Measurements from ENCODE around the gene SYT1.
"Not testable (repeated sequence)": the region's sequence is repeated elsewhere in the genome, so short reads cannot be mapped to it uniquely, and the experiment has no call there.

The SYT1 gene

GRCh38 chr12:78864403-78864869, at the start of gene SYT1:
Gene SYT1, plus strand, starts transcription at chr12:78864774.
- peak; percentile 14 for DNase-seq (ENCODE audit: extremely low spot score)
- ChIA-PET CTCF (interaction anchor here (1.8 kb wide), 1 partner anchor 10 kb away, joined by 9 read pairs; no protein-coding TSS in a partner anchor), POLR2A (no interaction called here)
- TF ChIP-seq, protein P1, sequence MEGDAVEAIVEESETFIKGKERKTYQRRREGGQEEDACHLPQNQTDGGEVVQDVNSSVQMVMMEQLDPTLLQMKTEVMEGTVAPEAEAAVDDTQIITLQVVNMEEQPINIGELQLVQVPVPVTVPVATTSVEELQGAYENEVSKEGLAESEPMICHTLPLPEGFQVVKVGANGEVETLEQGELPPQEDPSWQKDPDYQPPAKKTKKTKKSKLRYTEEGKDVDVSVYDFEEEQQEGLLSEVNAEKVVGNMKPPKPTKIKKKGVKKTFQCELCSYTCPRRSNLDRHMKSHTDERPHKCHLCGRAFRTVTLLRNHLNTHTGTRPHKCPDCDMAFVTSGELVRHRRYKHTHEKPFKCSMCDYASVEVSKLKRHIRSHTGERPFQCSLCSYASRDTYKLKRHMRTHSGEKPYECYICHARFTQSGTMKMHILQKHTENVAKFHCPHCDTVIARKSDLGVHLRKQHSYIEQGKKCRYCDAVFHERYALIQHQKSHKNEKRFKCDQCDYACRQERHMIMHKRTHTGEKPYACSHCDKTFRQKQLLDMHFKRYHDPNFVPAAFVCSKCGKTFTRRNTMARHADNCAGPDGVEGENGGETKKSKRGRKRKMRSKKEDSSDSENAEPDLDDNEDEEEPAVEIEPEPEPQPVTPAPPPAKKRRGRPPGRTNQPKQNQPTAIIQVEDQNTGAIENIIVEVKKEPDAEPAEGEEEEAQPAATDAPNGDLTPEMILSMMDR (IDR thresholded peaks at IDR 0.05; ENCODE audit: control extremely low read depth, extremely low read depth, low read depth, missing control alignments): no peak

DNA sequence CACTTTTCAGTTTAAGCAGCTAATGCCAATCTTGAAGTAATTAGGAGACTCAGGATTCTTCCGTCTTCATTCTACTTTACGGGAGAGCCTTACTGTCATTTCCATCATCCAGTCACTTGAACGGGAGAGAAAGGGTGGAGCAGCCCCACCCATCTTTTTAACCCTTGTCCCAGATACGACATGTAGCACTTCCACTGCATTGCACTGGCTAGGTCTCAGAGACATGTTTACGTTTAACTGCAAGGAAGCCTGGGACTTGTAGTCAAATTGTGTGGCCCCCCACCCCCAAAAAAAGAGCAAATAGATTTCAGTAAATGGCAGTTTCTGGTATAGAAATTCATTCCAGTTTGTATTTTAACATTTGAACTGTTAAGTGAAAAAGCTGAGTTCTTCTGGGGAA, 46.1 kb upstream of the SYT1 start:
- DNase-seq (ENCODE audit: extremely low spot score): no peak
- CTCF ChIA-PET: no interaction called here
- TF ChIP-seq, protein P1 (IDR thresholded peaks at IDR 0.05; ENCODE audit: control extremely low read depth, extremely low read depth, low read depth, missing control alignments): no peak
- POLR2A ChIA-PET: no interaction called here

- TF ChIP-seq, protein P1 (IDR thresholded peaks at IDR 0.05; ENCODE audit: control extremely low read depth, extremely low read depth, low read depth, missing control alignments): no peak
- CTCF ChIA-PET: interaction anchor here (1.2 kb wide), 1 partner anchor 14 kb away, joined by 4 read pairs; no protein-coding TSS in a partner anchor
- no peak for DNase-seq (ENCODE audit: extremely low spot score)
- POLR2A ChIA-PET: no interaction called here
These were observed 43.6 kb upstream of the SYT1 start for GRCh38 chr12:78820946-78821345.

DNA sequence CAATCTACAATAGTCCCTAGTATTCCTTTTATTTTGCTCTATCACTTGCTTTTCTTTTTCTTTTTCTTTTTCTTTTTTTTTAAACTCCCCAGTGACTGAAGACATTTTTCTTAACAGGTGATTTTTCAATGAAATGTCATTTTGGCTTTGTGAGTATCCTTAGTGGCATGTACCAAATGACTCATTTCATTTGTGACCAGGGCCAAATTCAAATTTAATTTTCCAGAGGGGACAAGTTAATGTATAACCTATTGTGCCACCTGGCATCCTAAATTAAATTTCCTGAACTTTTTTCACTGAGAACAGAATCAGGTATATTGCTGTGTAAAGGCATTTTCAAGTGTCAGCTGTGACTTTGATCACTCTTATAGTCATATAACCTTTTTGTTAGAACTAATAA, 39.7 kb upstream of the SYT1 start:
- no peak for DNase-seq (ENCODE audit: extremely low spot score)
- TF ChIP-seq, protein P1 (IDR thresholded peaks at IDR 0.05; ENCODE audit: control extremely low read depth, extremely low read depth, low read depth, missing control alignments): no peak
- CTCF ChIA-PET: no interaction called here
- POLR2A ChIA-PET: no interaction called here

- TF ChIP-seq, protein P1 (IDR thresholded peaks at IDR 0.05; ENCODE audit: control extremely low read depth, extremely low read depth, low read depth, missing control alignments): no peak
- ChIA-PET CTCF (no interaction called here), POLR2A (no interaction called here)
- no peak for DNase-seq (ENCODE audit: extremely low spot score)
These were observed 34.9 kb upstream of the SYT1 start for GRCh38 chr12:78829690-78830089.

DNA sequence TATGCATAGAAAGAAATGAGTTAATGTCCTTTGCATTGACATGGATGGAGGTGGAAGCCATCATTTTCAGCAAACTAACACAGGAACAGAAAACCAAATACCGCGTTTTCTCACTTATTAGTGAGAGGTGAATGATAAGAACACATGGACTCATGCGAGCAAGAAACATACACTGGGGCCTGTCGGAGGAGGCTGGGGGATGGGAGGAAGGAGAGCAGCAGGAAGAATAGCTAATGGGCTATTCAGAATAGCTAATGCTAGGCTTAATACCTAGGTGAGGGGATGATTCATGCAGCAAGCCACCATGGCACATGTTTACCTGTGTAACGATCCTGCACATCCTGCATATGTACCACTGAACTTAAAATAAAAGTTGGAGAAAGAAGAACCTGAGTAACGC, 29.1 kb upstream of the SYT1 start:
- DNase-seq (ENCODE audit: extremely low spot score): no peak
- TF ChIP-seq, protein P1 (IDR thresholded peaks at IDR 0.05; ENCODE audit: control extremely low read depth, extremely low read depth, low read depth, missing control alignments): no peak
- ChIA-PET CTCF (interaction anchor here (1.2 kb wide), 1 partner anchor 72 kb away, joined by 3 read pairs; no protein-coding TSS in a partner anchor), POLR2A (no interaction called here)

DNA sequence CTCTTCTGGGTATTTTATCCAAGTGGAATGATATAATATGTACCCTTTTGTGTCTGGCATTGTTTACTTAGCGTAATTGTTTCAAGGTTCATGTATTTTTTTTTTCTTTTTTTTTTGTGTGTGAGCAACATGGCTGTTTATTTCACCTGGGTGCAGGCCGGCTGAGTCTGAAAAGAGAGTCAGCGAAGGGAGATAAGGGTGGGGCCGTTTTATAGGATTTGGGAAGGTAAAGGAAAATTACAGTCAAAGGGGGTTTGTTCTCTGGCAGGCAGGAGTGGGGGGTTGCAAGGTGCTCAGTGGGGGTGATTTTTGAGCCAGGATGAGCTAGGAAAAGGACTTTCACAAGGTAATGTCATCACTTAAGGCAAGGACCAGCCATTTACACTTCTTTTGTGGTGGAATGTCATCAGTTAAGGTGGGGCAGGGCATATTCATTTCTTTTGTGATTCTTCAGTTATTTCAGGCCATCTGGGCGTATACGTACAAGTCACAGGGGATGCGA, 24.0 kb upstream of the SYT1 start:
- DNase-seq (ENCODE audit: extremely low spot score); POLR2A ChIA-PET; CTCF ChIA-PET: not testable (repeated sequence)
